Activated B cell treated with CpG ODN at 0.5 μM for 24 hours (primary cell): ENCODE data around the gene NKX2-8. TPM values are rescaled to one million over a fixed set of nuclear protein-coding genes. Genes with fewer than 3 reads are reported as not detected.

ENCODE experiments used
- ATAC-seq: fragments of 200-7000 bp; cut with Tn5 transposase; one replicate; pipeline ENCODE4 v1.10.0; 2021; ENCODE audit warnings: low read depth, mild to moderate bottlenecking, moderate library complexity
- CTCF ChIA-PET: fragments of 350-600 bp; sonication (Branson Sonifier 250); formaldehyde crosslinking; loops from one replicate; lab custom pipeline; 2021; ENCODE audit warnings: antibody characterized with exemption; lab: Charles Lee
- POLR2A ChIA-PET: fragments of 350-600 bp; sonication (Branson Sonifier 250); formaldehyde crosslinking; loops from one replicate; lab custom pipeline; 2021; ENCODE audit warnings: antibody characterized with exemption; lab: Charles Lee
- DNase-seq: peaks from one replicate; pipeline ENCODE4 v3.0.0; 2022
- H3K27ac Mint-ChIP-seq: one replicate; pipeline ENCODE4 v1.8.0; 2020; ENCODE audit warnings: mixed read lengths
- H3K27me3 Mint-ChIP-seq: one replicate; pipeline ENCODE4 v1.8.0; 2021; ENCODE audit warnings: mixed read lengths
- H3K36me3 Mint-ChIP-seq: one replicate; pipeline ENCODE4 v1.8.0; 2021; ENCODE audit warnings: low read depth, mixed read lengths
- H3K4me1 Mint-ChIP-seq: one replicate; pipeline ENCODE4 v1.8.0; 2021; ENCODE audit warnings: mixed read lengths
- H3K4me3 Mint-ChIP-seq: one replicate; pipeline ENCODE4 v1.8.0; 2020; ENCODE audit warnings: mild to moderate bottlenecking, mixed read lengths
- H3K9me3 Mint-ChIP-seq: one replicate; pipeline ENCODE4 v1.8.0; 2020; ENCODE audit warnings: mixed read lengths
- intact Hi-C: fragments of 100-400 bp; cut with micrococcal nuclease; formaldehyde crosslinking; loops from one replicate; pipeline ENCODE4 v1.15.1; 2024
- total RNA-seq: library from RNA; stranded (reverse); gene quantifications from 2 replicates; pipeline ENCODE4 v1.2.3, GENCODE V29; 2022
- TF ChIP-seq, protein P1 (sequence below): fragments of 200-600 bp; IDR thresholded peaks from one replicate; pipeline ENCODE4 v1.8.0; 2022; ENCODE audit warnings: antibody characterized with exemption, mild to moderate bottlenecking

NKX2-8 gene
- total RNA-seq, 1 donor from 2014 or later: not detected

DNA sequence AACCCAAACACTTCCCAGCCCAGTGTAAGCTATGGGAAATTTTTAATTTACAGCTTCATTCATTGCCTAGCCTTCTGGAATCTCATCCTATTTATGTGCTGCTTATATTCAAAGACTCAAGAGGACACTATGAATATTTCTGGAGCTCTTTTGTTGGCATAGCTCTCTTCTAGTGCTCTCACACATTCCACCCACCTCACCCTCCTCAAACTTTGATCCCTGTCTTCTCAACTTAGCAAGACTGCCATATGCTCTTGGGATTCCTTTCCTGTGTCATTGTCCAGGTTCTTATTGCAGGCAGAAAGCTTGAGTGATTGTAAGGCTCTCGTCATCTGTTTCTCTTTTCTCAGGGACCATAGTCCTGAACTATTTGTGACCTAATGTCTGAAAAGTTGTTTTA is 44.4 kb downstream of the NKX2-8 start:
- TF ChIP-seq, protein P1, sequence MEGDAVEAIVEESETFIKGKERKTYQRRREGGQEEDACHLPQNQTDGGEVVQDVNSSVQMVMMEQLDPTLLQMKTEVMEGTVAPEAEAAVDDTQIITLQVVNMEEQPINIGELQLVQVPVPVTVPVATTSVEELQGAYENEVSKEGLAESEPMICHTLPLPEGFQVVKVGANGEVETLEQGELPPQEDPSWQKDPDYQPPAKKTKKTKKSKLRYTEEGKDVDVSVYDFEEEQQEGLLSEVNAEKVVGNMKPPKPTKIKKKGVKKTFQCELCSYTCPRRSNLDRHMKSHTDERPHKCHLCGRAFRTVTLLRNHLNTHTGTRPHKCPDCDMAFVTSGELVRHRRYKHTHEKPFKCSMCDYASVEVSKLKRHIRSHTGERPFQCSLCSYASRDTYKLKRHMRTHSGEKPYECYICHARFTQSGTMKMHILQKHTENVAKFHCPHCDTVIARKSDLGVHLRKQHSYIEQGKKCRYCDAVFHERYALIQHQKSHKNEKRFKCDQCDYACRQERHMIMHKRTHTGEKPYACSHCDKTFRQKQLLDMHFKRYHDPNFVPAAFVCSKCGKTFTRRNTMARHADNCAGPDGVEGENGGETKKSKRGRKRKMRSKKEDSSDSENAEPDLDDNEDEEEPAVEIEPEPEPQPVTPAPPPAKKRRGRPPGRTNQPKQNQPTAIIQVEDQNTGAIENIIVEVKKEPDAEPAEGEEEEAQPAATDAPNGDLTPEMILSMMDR: no peak
- CTCF ChIA-PET: no interaction called here
- POLR2A ChIA-PET: no interaction called here
- Mint-ChIP-seq H3K9me3 (peaks cover 14% of the 10 kb centered on the region), H3K27me3 (peaks cover 15% of the 10 kb centered on the region), H3K36me3 (no peaks in the 10 kb centered on the region), H3K4me1 (no peaks in the 10 kb centered on the region), H3K27ac (no peak overlapping the region), H3K4me3 (no peak overlapping the region)
- intact Hi-C loops: no loop called here
- ATAC-seq: no peak
- DNase-seq: no peak

Other genes starting within 250 kb of the NKX2-8 start
- not detected in 2 replicates for gene NKX2-1, start 62.4 kb downstream of the NKX2-8 start, total RNA-seq
- gene PAX9, start 79.2 kb upstream of the NKX2-8 start, total RNA-seq: not detected in 2 replicates